ENCODE results near the gene YTHDC1.
"Not testable (repeated sequence)": the region's sequence is repeated elsewhere in the genome, so short reads cannot be mapped to it uniquely, and the experiment has no call there.

The YTHDC1 gene

DNA sequence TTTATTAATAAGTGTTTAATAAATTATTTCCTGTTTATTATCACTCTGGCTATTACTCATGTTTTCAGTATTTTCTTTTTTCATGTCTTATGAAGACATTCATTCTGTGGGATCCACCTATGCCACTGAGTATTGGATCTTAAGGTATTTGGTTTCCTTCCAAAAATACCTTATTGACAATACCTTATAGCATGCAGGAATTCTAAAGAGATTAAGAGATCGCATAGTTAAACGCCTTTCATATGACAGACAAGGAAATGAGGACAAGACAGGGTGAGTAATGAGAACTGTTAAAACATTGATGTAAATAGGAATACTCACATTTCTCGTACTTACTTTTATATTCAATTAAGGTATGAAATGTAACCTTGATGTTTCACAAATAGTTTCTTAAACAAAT lies 66.2 kb downstream of the YTHDC1 start:
- no peak for DNase-seq

GRCh38 chr4:68283095-68283494 lies 66.8 kb downstream of the YTHDC1 start:
- no peak for DNase-seq

- not testable (repeated sequence) for DNase-seq
Measured at GRCh38 chr4:68281796-68282740, 67.8 kb downstream of the YTHDC1 start.

- DNase-seq: no peak
Measured at GRCh38 chr4:68278029-68278428, 71.9 kb downstream of the YTHDC1 start.

- no peak for DNase-seq
Measured at GRCh38 chr4:68277627-68278026, 72.3 kb downstream of the YTHDC1 start.

DNA sequence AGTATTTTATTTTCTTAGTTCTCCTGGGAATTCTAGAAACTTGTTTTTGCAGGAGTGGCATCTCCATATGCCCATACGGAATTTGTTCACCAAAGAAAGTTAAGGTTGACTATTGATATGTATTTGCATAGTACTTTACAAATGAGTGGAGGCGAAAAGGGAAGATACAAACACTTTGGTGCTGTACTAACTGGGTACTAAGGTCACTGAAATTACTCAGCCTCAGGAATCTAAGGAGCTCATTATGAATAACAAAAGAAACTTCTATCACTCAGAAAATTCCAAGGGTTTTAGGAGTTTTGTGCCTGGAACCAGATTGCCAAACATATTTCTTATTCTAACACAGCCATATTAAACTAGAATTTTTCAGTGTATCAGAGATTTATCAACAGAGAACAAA lies 77.0 kb downstream of the YTHDC1 start:
- no peak for DNase-seq

DNA sequence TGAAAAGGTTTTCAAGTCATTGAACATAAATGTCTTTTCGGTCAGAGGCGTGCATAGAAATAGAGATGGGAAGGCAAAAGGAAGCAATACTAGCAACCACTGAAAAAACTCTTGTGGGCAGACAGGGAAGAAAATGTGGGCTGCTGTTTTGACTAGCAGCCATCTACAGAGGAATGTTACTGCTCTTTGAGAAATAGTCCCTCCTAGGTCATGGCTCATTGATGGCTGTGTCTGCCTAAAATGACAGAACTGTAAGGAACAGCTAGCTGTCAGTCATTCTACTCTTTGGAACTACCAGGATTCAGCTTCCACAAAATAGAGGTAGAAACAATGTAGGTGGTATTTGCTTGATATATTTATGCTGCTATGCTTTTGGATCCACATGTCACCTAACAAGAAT lies 77.5 kb downstream of the YTHDC1 start:
- no peak for DNase-seq

- no peak for DNase-seq
Measured at GRCh38 chr4:68271851-68272357, 78.0 kb downstream of the YTHDC1 start.

DNA sequence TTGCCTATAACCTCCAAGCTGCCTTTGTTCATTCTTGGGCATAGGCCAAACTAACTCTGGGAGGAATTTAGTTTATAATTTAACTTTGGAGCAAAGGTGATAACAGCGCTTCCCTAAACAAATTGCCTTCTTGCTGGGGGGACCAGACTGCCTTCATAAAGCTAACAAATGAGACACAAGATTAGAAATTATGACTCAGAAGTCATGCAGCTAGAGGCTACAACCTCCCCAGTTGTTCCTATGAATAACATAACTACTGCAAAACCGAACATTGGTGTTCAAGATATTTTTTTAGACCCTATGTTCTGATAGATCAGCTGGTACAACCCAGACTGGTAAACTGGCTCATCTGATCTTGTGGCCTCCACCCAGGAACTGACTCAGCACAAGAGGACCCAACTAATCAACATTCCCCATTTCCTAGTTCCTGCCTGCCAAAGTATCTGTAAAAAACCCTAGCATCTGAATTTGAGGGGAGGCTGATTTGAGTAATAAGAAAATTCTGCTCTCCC lies 82.4 kb downstream of the YTHDC1 start:
- DNase-seq: no peak

DNA sequence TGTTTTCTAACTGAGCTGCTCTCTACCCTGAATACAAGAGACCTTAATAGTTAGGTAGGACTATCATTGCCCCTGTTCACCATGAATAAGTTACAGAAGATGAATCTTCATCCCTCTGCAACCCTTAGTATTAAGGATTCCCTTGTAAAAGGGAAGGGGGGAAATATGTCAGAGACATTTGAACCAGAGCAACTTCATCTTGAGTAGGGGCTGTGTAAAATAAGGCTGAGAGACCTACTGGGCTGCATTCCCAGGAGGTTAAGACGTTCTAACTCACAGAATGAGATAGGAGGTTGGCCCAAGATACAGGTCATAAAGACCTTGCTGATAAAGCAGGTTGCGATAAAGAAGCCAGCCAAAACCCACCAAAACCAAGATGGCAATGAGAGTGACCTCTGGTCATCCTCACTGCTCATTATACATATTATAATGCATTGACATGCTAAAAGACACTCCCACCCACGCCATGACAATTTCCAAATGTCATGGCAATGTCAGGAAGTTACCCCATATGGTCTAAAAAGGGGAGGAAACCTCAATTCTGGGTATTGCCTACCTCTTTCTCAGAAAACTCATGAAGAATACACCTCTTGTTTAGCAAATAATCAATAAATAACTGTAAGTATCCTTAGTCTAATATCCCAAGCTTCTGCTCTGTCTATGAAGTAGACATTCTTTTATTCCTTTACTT lies 84.9 kb downstream of the YTHDC1 start:
- no peak for DNase-seq

Measured in CD4-positive, alpha-beta T cell treated with Interleukin-6 for 4 hours (primary cell).